Stimulated activated memory B cell treated with anti-CD40 and anti-IgM and Interleukin-4, amounts not matched to agents 10 μg/mL and 1 μg/mL and 100 μg/mL, for 72 hours (primary cell): ENCODE results near the gene STON2.

Source experiments
- ATAC-seq: fragments of 150-1000 bp; cut with Tn5 transposase; 2 replicates; pipeline ENCODE4 v1.10.0; 2021
- H3K27ac Mint-ChIP-seq: one replicate; pipeline ENCODE4 v1.8.0; 2022; ENCODE audit warnings: mild to moderate bottlenecking, mixed read lengths
- H3K27me3 Mint-ChIP-seq: one replicate; pipeline ENCODE4 v1.8.0; 2022; ENCODE audit warnings: mixed read lengths
- H3K36me3 Mint-ChIP-seq: one replicate; pipeline ENCODE4 v1.8.0; 2022; ENCODE audit warnings: mixed read lengths
- H3K4me1 Mint-ChIP-seq: one replicate; pipeline ENCODE4 v1.8.0; 2022; ENCODE audit warnings: mixed read lengths
- H3K4me3 Mint-ChIP-seq: one replicate; pipeline ENCODE4 v1.8.0; 2022; ENCODE audit warnings: mild to moderate bottlenecking, moderate library complexity, mixed read lengths
- H3K9me3 Mint-ChIP-seq: one replicate; pipeline ENCODE4 v1.8.0; 2022; ENCODE audit warnings: mixed read lengths

Gene STON2

GRCh38 chr14:81366884-81367283, 33.2 kb downstream of the STON2 start:
- no peaks in the 10 kb centered on the region for H3K4me1 Mint-ChIP-seq
- no peak for ATAC-seq
- peaks cover 10% of the 10 kb centered on the region for H3K27me3 Mint-ChIP-seq
- no peaks in the 10 kb centered on the region for H3K36me3 Mint-ChIP-seq
- H3K4me3 Mint-ChIP-seq, result no peak overlapping the region
- no peak overlapping the region for H3K27ac Mint-ChIP-seq
- no peaks in the 10 kb centered on the region for H3K9me3 Mint-ChIP-seq

- Mint-ChIP-seq H3K9me3 (no peaks in the 10 kb centered on the region), H3K4me3 (no peak overlapping the region), H3K27ac (no peak overlapping the region), H3K4me1 (no peaks in the 10 kb centered on the region), H3K36me3 (no peaks in the 10 kb centered on the region), H3K27me3 (peaks cover 10% of the 10 kb centered on the region)
- ATAC-seq, result peak; percentile 42
Measured at GRCh38 chr14:81366214-81366613, 33.9 kb downstream of the STON2 start.

- no peaks in the 10 kb centered on the region for H3K4me1 Mint-ChIP-seq
- no peak overlapping the region for H3K4me3 Mint-ChIP-seq
- H3K9me3 Mint-ChIP-seq, result peaks cover 3% of the 10 kb centered on the region
- no peaks in the 10 kb centered on the region for H3K36me3 Mint-ChIP-seq
- H3K27ac Mint-ChIP-seq, result no peak overlapping the region
- no peak for ATAC-seq
- H3K27me3 Mint-ChIP-seq, result peaks cover 20% of the 10 kb centered on the region
Measured at GRCh38 chr14:81363746-81364378, 36.3 kb downstream of the STON2 start.

- H3K4me1 Mint-ChIP-seq, result no peaks in the 10 kb centered on the region
- no peak overlapping the region for H3K4me3 Mint-ChIP-seq
- H3K27me3 Mint-ChIP-seq, result no peaks in the 10 kb centered on the region
- no peak for ATAC-seq
- peaks cover 11% of the 10 kb centered on the region for H3K9me3 Mint-ChIP-seq
- H3K27ac Mint-ChIP-seq, result no peak overlapping the region
- H3K36me3 Mint-ChIP-seq, result no peaks in the 10 kb centered on the region
Measured at GRCh38 chr14:81353691-81354323, 46.3 kb downstream of the STON2 start.

- H3K36me3 Mint-ChIP-seq, result no peaks in the 10 kb centered on the region
- H3K27ac Mint-ChIP-seq, result no peak overlapping the region
- no peaks in the 10 kb centered on the region for H3K4me1 Mint-ChIP-seq
- ATAC-seq, result no peak
- H3K27me3 Mint-ChIP-seq, result peaks cover 13% of the 10 kb centered on the region
- H3K9me3 Mint-ChIP-seq, result peaks cover 11% of the 10 kb centered on the region
- H3K4me3 Mint-ChIP-seq, result no peak overlapping the region
Measured at GRCh38 chr14:81352413-81352812, 47.7 kb downstream of the STON2 start.

GRCh38 chr14:81351205-81351604, 48.9 kb downstream of the STON2 start:
- Mint-ChIP-seq H3K9me3 (peaks cover 11% of the 10 kb centered on the region), H3K36me3 (no peaks in the 10 kb centered on the region), H3K27ac (no peak overlapping the region), H3K4me1 (no peaks in the 10 kb centered on the region), H3K27me3 (peaks cover 21% of the 10 kb centered on the region), H3K4me3 (no peak overlapping the region)
- ATAC-seq, result no peak

- peaks cover 11% of the 10 kb centered on the region for H3K9me3 Mint-ChIP-seq
- H3K36me3 Mint-ChIP-seq, result no peaks in the 10 kb centered on the region
- no peak for ATAC-seq
- no peak overlapping the region for H3K27ac Mint-ChIP-seq
- no peak overlapping the region for H3K4me3 Mint-ChIP-seq
- H3K27me3 Mint-ChIP-seq, result peaks cover 21% of the 10 kb centered on the region
- H3K4me1 Mint-ChIP-seq, result no peaks in the 10 kb centered on the region
Measured at GRCh38 chr14:81350344-81351130, 49.6 kb downstream of the STON2 start.

GRCh38 chr14:81348061-81348460, 52.1 kb downstream of the STON2 start:
- no peak overlapping the region for H3K4me3 Mint-ChIP-seq
- H3K27ac Mint-ChIP-seq, result no peak overlapping the region
- H3K27me3 Mint-ChIP-seq, result peaks cover 30% of the 10 kb centered on the region
- H3K36me3 Mint-ChIP-seq, result no peaks in the 10 kb centered on the region
- H3K4me1 Mint-ChIP-seq, result no peaks in the 10 kb centered on the region
- no peak for ATAC-seq
- H3K9me3 Mint-ChIP-seq, result peaks cover 2% of the 10 kb centered on the region

GRCh38 chr14:81345781-81346180, 54.3 kb downstream of the STON2 start:
- H3K4me1 Mint-ChIP-seq, result no peaks in the 10 kb centered on the region
- no peak overlapping the region for H3K4me3 Mint-ChIP-seq
- H3K36me3 Mint-ChIP-seq, result no peaks in the 10 kb centered on the region
- ATAC-seq, result no peak
- no peaks in the 10 kb centered on the region for H3K9me3 Mint-ChIP-seq
- no peak overlapping the region for H3K27ac Mint-ChIP-seq
- H3K27me3 Mint-ChIP-seq, result peaks cover 40% of the 10 kb centered on the region

GRCh38 chr14:81344481-81345160, 55.5 kb downstream of the STON2 start:
- Mint-ChIP-seq H3K4me1 (no peaks in the 10 kb centered on the region), H3K27me3 (peaks cover 40% of the 10 kb centered on the region), H3K36me3 (no peaks in the 10 kb centered on the region), H3K9me3 (no peaks in the 10 kb centered on the region), H3K4me3 (no peak overlapping the region), H3K27ac (no peak overlapping the region)
- no peak for ATAC-seq

- Mint-ChIP-seq H3K36me3 (no peaks in the 10 kb centered on the region), H3K9me3 (no peaks in the 10 kb centered on the region), H3K27me3 (peaks cover 40% of the 10 kb centered on the region), H3K27ac (no peak overlapping the region), H3K4me3 (no peak overlapping the region), H3K4me1 (no peaks in the 10 kb centered on the region)
- no peak for ATAC-seq
Measured at GRCh38 chr14:81343701-81344100, 56.4 kb downstream of the STON2 start.

- H3K36me3 Mint-ChIP-seq, result no peaks in the 10 kb centered on the region
- no peak overlapping the region for H3K4me3 Mint-ChIP-seq
- no peaks in the 10 kb centered on the region for H3K9me3 Mint-ChIP-seq
Measured at GRCh38 chr14:81342850-81343580, 57.1 kb downstream of the STON2 start.

GRCh38 chr14:81341781-81342180, 58.3 kb downstream of the STON2 start:
- no peaks in the 10 kb centered on the region for H3K4me1 Mint-ChIP-seq
- ATAC-seq, result no peak
- H3K9me3 Mint-ChIP-seq, result no peaks in the 10 kb centered on the region
- no peaks in the 10 kb centered on the region for H3K36me3 Mint-ChIP-seq
- H3K4me3 Mint-ChIP-seq, result no peak overlapping the region
- peaks cover 27% of the 10 kb centered on the region for H3K27me3 Mint-ChIP-seq
- H3K27ac Mint-ChIP-seq, result no peak overlapping the region

More at GRCh38 chr14:81342850-81343580, 57.1 kb downstream of the STON2 start:
- Mint-ChIP-seq H3K27ac (no peak overlapping the region), H3K4me1 (no peaks in the 10 kb centered on the region), H3K27me3 (peaks cover 34% of the 10 kb centered on the region)
- no peak for ATAC-seq

GRCh38 chr14:81341370-81341769, 58.8 kb downstream of the STON2 start:
- H3K4me3 Mint-ChIP-seq, result no peak overlapping the region
- H3K27ac Mint-ChIP-seq, result no peak overlapping the region
- no peaks in the 10 kb centered on the region for H3K4me1 Mint-ChIP-seq
- no peaks in the 10 kb centered on the region for H3K9me3 Mint-ChIP-seq
- peaks cover 29% of the 10 kb centered on the region for H3K27me3 Mint-ChIP-seq
- no peaks in the 10 kb centered on the region for H3K36me3 Mint-ChIP-seq
- ATAC-seq, result no peak

- H3K4me3 Mint-ChIP-seq, result no peak overlapping the region
- no peaks in the 10 kb centered on the region for H3K4me1 Mint-ChIP-seq
- no peak overlapping the region for H3K27ac Mint-ChIP-seq
- no peaks in the 10 kb centered on the region for H3K36me3 Mint-ChIP-seq
- no peak for ATAC-seq
- H3K27me3 Mint-ChIP-seq, result peaks cover 40% of the 10 kb centered on the region
- H3K9me3 Mint-ChIP-seq, result no peaks in the 10 kb centered on the region
Measured at GRCh38 chr14:81340201-81340600, 59.9 kb downstream of the STON2 start.
